Measurements from ENCODE around the gene TGFBR2. TPM values are rescaled to one million over a fixed set of nuclear protein-coding genes. Genes with fewer than 3 reads are reported as not detected.

Gene TGFBR2
- total and polyA plus RNA-seq, 2 of the 13 experiments (the other 11 are each of a cell fraction or from before 2014, with no cell fraction given) = 82.2 to 187 TPM

- Histone ChIP-seq H3K9ac (ENCODE audit: insufficient read depth, low read depth, low read length) (no peak overlapping the region), H3K4me1 (ENCODE audit: insufficient read depth, low read length) (peaks cover 96% of the 10 kb centered on the region), H4K20me1 (ENCODE audit: insufficient read depth, low read length) (peaks cover 100% of the 10 kb centered on the region), H3K4me3 (replicated peaks in 1 of 3; ENCODE audit: insufficient read depth in 1 of 3, low read depth in 2 of 3, low read length in 3 of 3) (no peak overlapping the region), H2AFZ (ENCODE audit: low read length) (no peak overlapping the region), H3K9me3 (ENCODE audit: low read length) (no peaks in the 10 kb centered on the region), H3K79me2 (ENCODE audit: insufficient read depth, low read length) (peaks cover 100% of the 10 kb centered on the region), H3K27me3 (ENCODE audit: control insufficient read depth in 1 of 2, insufficient read depth in 2 of 2, low read length in 2 of 2) (no peaks in the 10 kb centered on the region), H3K4me2 (ENCODE audit: low read depth, low read length) (no peak overlapping the region), H3K27ac (ENCODE audit: extremely low read length, insufficient read depth, low read length) (no peak overlapping the region), H3K36me3 (replicated peaks in 1 of 2; ENCODE audit: control insufficient read depth in 1 of 2, insufficient read depth in 2 of 2, low read length in 2 of 2) (peaks cover 15 to 76% of the 10 kb centered on the region in 2 experiments)
- in situ Hi-C loops (cut with HindIII; ENCODE audit: extremely low pct_ligation_motif_present, low pct_unique_long_range_greater_than_20kb) (no loop called here), intact Hi-C loops (cut with micrococcal nuclease; ENCODE audit: unreplicated experiment) (no loop called here)
- no TSS peak for BruUV-seq (replicated peaks)
- 92% methylated on average over 10 of the region's 10 CpGs for WGBS (ENCODE audit: low lambda C conversion rate)
- ChIA-PET POLR2A (interaction anchor here (0.7 to 1.0 kb wide), 3 partner anchors 29 to 626 kb away, joined by 3 read pairs; no protein-coding TSS in a partner anchor), CTCF (ENCODE audit: low intra/inter-chr PET ratio, low total read pairs) (no interaction called here)
- no peak for FAIRE-seq
- peak; percentile 28 for ATAC-seq
- DNase-seq (ENCODE audit: low spot score) = no peak
- TF ChIP-seq, protein P1, sequence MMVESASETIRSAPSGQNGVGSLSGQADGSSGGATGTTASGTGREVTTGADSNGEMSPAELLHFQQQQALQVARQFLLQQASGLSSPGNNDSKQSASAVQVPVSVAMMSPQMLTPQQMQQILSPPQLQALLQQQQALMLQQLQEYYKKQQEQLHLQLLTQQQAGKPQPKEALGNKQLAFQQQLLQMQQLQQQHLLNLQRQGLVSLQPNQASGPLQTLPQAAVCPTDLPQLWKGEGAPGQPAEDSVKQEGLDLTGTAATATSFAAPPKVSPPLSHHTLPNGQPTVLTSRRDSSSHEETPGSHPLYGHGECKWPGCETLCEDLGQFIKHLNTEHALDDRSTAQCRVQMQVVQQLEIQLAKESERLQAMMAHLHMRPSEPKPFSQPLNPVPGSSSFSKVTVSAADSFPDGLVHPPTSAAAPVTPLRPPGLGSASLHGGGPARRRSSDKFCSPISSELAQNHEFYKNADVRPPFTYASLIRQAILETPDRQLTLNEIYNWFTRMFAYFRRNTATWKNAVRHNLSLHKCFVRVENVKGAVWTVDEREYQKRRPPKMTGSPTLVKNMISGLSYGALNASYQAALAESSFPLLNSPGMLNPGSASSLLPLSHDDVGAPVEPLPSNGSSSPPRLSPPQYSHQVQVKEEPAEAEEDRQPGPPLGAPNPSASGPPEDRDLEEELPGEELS (CRISPR knock-in tag; IDR thresholded peaks at IDR 0.05) = no peak
- TF ChIP-seq RBM22 (optimal IDR thresholded peaks at IDR 0.05; ENCODE audit: low read length) = peak; percentile 98
- TF ChIP-seq, protein P2, sequence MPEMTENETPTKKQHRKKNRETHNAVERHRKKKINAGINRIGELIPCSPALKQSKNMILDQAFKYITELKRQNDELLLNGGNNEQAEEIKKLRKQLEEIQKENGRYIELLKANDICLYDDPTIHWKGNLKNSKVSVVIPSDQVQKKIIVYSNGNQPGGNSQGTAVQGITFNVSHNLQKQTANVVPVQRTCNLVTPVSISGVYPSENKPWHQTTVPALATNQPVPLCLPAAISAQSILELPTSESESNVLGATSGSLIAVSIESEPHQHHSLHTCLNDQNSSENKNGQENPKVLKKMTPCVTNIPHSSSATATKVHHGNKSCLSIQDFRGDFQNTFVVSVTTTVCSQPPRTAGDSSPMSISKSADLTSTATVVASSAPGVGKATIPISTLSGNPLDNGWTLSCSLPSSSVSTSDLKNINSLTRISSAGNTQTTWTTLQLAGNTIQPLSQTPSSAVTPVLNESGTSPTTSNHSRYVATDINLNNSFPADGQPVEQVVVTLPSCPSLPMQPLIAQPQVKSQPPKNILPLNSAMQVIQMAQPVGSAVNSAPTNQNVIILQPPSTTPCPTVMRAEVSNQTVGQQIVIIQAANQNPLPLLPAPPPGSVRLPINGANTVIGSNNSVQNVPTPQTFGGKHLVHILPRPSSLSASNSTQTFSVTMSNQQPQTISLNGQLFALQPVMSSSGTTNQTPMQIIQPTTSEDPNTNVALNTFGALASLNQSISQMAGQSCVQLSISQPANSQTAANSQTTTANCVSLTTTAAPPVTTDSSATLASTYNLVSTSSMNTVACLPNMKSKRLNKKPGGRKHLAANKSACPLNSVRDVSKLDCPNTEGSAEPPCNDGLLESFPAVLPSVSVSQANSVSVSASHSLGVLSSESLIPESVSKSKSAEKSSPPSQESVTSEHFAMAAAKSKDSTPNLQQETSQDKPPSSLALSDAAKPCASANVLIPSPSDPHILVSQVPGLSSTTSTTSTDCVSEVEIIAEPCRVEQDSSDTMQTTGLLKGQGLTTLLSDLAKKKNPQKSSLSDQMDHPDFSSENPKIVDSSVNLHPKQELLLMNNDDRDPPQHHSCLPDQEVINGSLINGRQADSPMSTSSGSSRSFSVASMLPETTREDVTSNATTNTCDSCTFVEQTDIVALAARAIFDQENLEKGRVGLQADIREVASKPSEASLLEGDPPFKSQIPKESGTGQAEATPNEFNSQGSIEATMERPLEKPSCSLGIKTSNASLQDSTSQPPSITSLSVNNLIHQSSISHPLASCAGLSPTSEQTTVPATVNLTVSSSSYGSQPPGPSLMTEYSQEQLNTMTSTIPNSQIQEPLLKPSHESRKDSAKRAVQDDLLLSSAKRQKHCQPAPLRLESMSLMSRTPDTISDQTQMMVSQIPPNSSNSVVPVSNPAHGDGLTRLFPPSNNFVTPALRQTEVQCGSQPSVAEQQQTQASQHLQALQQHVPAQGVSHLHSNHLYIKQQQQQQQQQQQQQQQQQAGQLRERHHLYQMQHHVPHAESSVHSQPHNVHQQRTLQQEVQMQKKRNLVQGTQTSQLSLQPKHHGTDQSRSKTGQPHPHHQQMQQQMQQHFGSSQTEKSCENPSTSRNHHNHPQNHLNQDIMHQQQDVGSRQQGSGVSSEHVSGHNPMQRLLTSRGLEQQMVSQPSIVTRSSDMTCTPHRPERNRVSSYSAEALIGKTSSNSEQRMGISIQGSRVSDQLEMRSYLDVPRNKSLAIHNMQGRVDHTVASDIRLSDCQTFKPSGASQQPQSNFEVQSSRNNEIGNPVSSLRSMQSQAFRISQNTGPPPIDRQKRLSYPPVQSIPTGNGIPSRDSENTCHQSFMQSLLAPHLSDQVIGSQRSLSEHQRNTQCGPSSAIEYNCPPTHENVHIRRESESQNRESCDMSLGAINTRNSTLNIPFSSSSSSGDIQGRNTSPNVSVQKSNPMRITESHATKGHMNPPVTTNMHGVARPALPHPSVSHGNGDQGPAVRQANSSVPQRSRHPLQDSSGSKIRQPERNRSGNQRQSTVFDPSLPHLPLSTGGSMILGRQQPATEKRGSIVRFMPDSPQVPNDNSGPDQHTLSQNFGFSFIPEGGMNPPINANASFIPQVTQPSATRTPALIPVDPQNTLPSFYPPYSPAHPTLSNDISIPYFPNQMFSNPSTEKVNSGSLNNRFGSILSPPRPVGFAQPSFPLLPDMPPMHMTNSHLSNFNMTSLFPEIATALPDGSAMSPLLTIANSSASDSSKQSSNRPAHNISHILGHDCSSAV (CRISPR knock-in tag; IDR thresholded peaks at IDR 0.05; ENCODE audit: borderline replicate concordance) = no peak
- TF ChIP-seq ZNF263 (CRISPR knock-in tag; IDR thresholded peaks at IDR 0.05) = no peak
- peak; percentile 80 for TF ChIP-seq AGO2 (optimal IDR thresholded peaks at IDR 0.05; ENCODE audit: low read depth, low read length)
- no peak for TF ChIP-seq ZSCAN25 (CRISPR knock-in tag; IDR thresholded peaks at IDR 0.05)
- TF ChIP-seq, protein P3, sequence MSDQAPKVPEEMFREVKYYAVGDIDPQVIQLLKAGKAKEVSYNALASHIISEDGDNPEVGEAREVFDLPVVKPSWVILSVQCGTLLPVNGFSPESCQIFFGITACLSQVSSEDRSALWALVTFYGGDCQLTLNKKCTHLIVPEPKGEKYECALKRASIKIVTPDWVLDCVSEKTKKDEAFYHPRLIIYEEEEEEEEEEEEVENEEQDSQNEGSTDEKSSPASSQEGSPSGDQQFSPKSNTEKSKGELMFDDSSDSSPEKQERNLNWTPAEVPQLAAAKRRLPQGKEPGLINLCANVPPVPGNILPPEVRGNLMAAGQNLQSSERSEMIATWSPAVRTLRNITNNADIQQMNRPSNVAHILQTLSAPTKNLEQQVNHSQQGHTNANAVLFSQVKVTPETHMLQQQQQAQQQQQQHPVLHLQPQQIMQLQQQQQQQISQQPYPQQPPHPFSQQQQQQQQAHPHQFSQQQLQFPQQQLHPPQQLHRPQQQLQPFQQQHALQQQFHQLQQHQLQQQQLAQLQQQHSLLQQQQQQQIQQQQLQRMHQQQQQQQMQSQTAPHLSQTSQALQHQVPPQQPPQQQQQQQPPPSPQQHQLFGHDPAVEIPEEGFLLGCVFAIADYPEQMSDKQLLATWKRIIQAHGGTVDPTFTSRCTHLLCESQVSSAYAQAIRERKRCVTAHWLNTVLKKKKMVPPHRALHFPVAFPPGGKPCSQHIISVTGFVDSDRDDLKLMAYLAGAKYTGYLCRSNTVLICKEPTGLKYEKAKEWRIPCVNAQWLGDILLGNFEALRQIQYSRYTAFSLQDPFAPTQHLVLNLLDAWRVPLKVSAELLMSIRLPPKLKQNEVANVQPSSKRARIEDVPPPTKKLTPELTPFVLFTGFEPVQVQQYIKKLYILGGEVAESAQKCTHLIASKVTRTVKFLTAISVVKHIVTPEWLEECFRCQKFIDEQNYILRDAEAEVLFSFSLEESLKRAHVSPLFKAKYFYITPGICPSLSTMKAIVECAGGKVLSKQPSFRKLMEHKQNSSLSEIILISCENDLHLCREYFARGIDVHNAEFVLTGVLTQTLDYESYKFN (CRISPR knock-in tag; conservative IDR thresholded peaks at IDR 0.05) = 0 out of 2 replicates have a peak, but pooled peaks have one; percentile 2
- TF ChIP-seq THAP11 (CRISPR knock-in tag; IDR thresholded peaks at IDR 0.05) = no peak
These were observed 31.2 kb downstream of the TGFBR2 start for GRCh38 chr3:30637310-30638219.

All from HepG2 (cell line).